Stimulated activated CD4-positive, alpha-beta T cell treated with anti-CD3 and anti-CD28 coated beads, Interleukin-15, amount 100 ng/mL, for 24 hours (primary cell): ENCODE results near the gene NDUFB4.
A peak's percentile ranks its signal among the peaks of the same experiment; 100 is the strongest.
"Not testable (repeated sequence)": the region's sequence is repeated elsewhere in the genome, so short reads cannot be mapped to it uniquely, and the experiment has no call there.

Source experiments
- DNase-seq: peaks from one replicate; pipeline ENCODE4 v3.0.0-alpha.2; 2020

NDUFB4 gene

GRCh38 chr3:120572027-120572426, 24.1 kb upstream of the NDUFB4 start:
- no peak for DNase-seq

- DNase-seq, result no peak
These were observed 8.7 kb upstream of the NDUFB4 start for GRCh38 chr3:120587332-120587975.

GRCh38 chr3:120595788-120596115, 384 bp upstream of the NDUFB4 start:
- no peak for DNase-seq

- no peak for DNase-seq
These were observed 702 bp downstream of the NDUFB4 start for GRCh38 chr3:120596853-120597223.

GRCh38 chr3:120597445-120598049, 1.4 kb downstream of the NDUFB4 start:
- no peak for DNase-seq

GRCh38 chr3:120599211-120599610, 3.1 kb downstream of the NDUFB4 start:
- no peak for DNase-seq

GRCh38 chr3:120601554-120601953, 5.4 kb downstream of the NDUFB4 start:
- DNase-seq, result no peak

- DNase-seq, result no peak
These were observed 6.5 kb downstream of the NDUFB4 start for GRCh38 chr3:120602682-120603081.

- no peak for DNase-seq
These were observed 8.2 kb downstream of the NDUFB4 start for GRCh38 chr3:120604382-120604781.

- DNase-seq, result no peak
These were observed 8.6 kb downstream of the NDUFB4 start for GRCh38 chr3:120604784-120605183.

GRCh38 chr3:120608506-120608905, 12.4 kb downstream of the NDUFB4 start:
- DNase-seq, result no peak

- no peak for DNase-seq
These were observed 18.6 kb downstream of the NDUFB4 start for GRCh38 chr3:120614765-120615164.

- no peak for DNase-seq
These were observed 19.9 kb downstream of the NDUFB4 start for GRCh38 chr3:120615847-120616609.

GRCh38 chr3:120616745-120617144, 20.6 kb downstream of the NDUFB4 start:
- DNase-seq, result not testable (repeated sequence)

- no peak for DNase-seq
These were observed 26.3 kb downstream of the NDUFB4 start for GRCh38 chr3:120622457-120622856.

- peak; percentile 21 for DNase-seq
These were observed 27.0 kb downstream of the NDUFB4 start for GRCh38 chr3:120622870-120623726.

GRCh38 chr3:120623727-120624093, 27.6 kb downstream of the NDUFB4 start:
- no peak for DNase-seq

GRCh38 chr3:120625159-120625586, 29.0 kb downstream of the NDUFB4 start:
- no peak for DNase-seq

- no peak for DNase-seq
These were observed 38.4 kb downstream of the NDUFB4 start for GRCh38 chr3:120634539-120634938.

GRCh38 chr3:120636795-120637401, 40.8 kb downstream of the NDUFB4 start:
- no peak for DNase-seq

- no peak for DNase-seq
These were observed 41.9 kb downstream of the NDUFB4 start for GRCh38 chr3:120637851-120638559.

GRCh38 chr3:120638820-120639219, 42.7 kb downstream of the NDUFB4 start:
- not testable (repeated sequence) for DNase-seq
